OCI-LY1 (cell line): ENCODE measurements around the gene MSI1.

Source experiments
- H2AFZ ChIP-seq: fragments of 200-600 bp; sonication (generic), shearing (Covaris generic); 2 replicates; pipeline ENCODE4 v1.6.0; 2014; ENCODE audit warnings: antibody characterized with exemption, mild to moderate bottlenecking, low read length
- H3F3A ChIP-seq: fragments of 200-600 bp; sonication (generic), shearing (Covaris generic); 2 replicates; pipeline ENCODE4 v1.6.0; 2014; ENCODE audit warnings: mild to moderate bottlenecking, antibody characterized with exemption, low read length, moderate library complexity; ENCODE audit not compliant: insufficient read depth
- H3K27ac ChIP-seq: fragments of 200-600 bp; sonication (generic); 2 replicates; pipeline ENCODE4 v1.5.1; 2014; ENCODE audit warnings: low read length, mixed run types, mild to moderate bottlenecking, low read depth; ENCODE audit not compliant: poor library complexity, severe bottlenecking
- H3K27me3 ChIP-seq: fragments of 200-600 bp; sonication (generic); 2 replicates; pipeline ENCODE4 v1.6.0; 2014; ENCODE audit warnings: antibody characterized with exemption, mild to moderate bottlenecking, low read length, moderate library complexity; ENCODE audit not compliant: insufficient read depth
- H3K36me3 ChIP-seq: fragments of 200-600 bp; sonication (generic); 2 replicates; pipeline ENCODE4 v1.6.1; 2014; ENCODE audit warnings: mild to moderate bottlenecking, antibody characterized with exemption, low read length, moderate library complexity, mixed read lengths; ENCODE audit not compliant: insufficient read depth
- H3K4me1 ChIP-seq: fragments of 200-600 bp; sonication (generic); 2 replicates; pipeline ENCODE4 v1.5.1; 2014; ENCODE audit warnings: mild to moderate bottlenecking, low read length, moderate library complexity; ENCODE audit not compliant: insufficient read depth, severe bottlenecking
- H3K4me2 ChIP-seq: fragments of 200-600 bp; sonication (generic), shearing (Covaris generic); 2 replicates; pipeline ENCODE4 v1.6.1; 2014; ENCODE audit warnings: low read length
- H3K4me3 ChIP-seq: fragments of 200-600 bp; sonication (generic); 2 replicates; pipeline ENCODE4 v1.5.1; 2014; ENCODE audit warnings: low read length, low read depth, mild to moderate bottlenecking, mixed read lengths; ENCODE audit not compliant: poor library complexity, severe bottlenecking
- H3K79me2 ChIP-seq: fragments of 200-600 bp; shearing (Covaris generic); 2 replicates; pipeline ENCODE4 v1.6.1; 2016; ENCODE audit warnings: mixed run types, low read length, mixed read lengths; ENCODE audit not compliant: insufficient read depth
- H3K9ac ChIP-seq: fragments of 200-600 bp; sonication (generic), shearing (Covaris generic); 2 replicates; pipeline ENCODE4 v1.6.1; 2014; ENCODE audit warnings: mild to moderate bottlenecking, low read length, mixed read lengths
- H3K9me2 ChIP-seq: fragments of 200-600 bp; sonication (generic), shearing (Covaris generic); 2 replicates; pipeline ENCODE4 v1.6.1; 2014; ENCODE audit warnings: low read depth, mild to moderate bottlenecking, low read length, mixed read lengths
- H3K9me3 ChIP-seq: fragments of 200-600 bp; shearing (Covaris generic); 2 replicates; pipeline ENCODE4 v1.6.1; 2014; ENCODE audit warnings: low read length, mixed read lengths
- H4K20me1 ChIP-seq: fragments of 200-600 bp; sonication (generic), shearing (Covaris generic); 2 replicates; pipeline ENCODE4 v1.6.0; 2016; ENCODE audit warnings: mild to moderate bottlenecking, low read length; ENCODE audit not compliant: insufficient read depth
- CTCF ChIP-seq: fragments of 200-600 bp; sonication (generic), shearing (Covaris generic); IDR thresholded peaks from 2 replicates; pipeline ENCODE4 v1.5.1; 2017; ENCODE audit warnings: mild to moderate bottlenecking, antibody characterized with exemption, low read length, moderate library complexity, mixed read lengths
- EZH2 ChIP-seq: fragments of 200-600 bp; sonication (generic), shearing (Covaris generic); IDR thresholded peaks from 2 replicates; pipeline ENCODE4 v1.8.0; 2017; ENCODE audit warnings: borderline replicate concordance, mixed run types, mild to moderate bottlenecking, antibody characterized with exemption, low read length, moderate library complexity, mixed read lengths

MSI1 gene

GRCh38 chr12:120343039-120343537, 25.9 kb downstream of the MSI1 start:
- no peak for TF ChIP-seq CTCF
- TF ChIP-seq EZH2 = no peak
- H3K9me2 ChIP-seq = no peaks in the 10 kb centered on the region

GRCh38 chr12:120342175-120343038, 26.6 kb downstream of the MSI1 start:
- H4K20me1 ChIP-seq = no peaks in the 10 kb centered on the region
- peaks cover 3% of the 10 kb centered on the region; the same call in 1 of the 2 replicates for H3K9me3 ChIP-seq
- no peaks in the 10 kb centered on the region; the same call in 1 of the 2 replicates for H3K27me3 ChIP-seq
- no peaks in the 10 kb centered on the region for H3K36me3 ChIP-seq
- no peak overlapping the region for H3K4me2 ChIP-seq
- H3K79me2 ChIP-seq = no peaks in the 10 kb centered on the region
- H3K9me2 ChIP-seq = no peaks in the 10 kb centered on the region
- no peak overlapping the region for H3K4me3 ChIP-seq
- H3F3A ChIP-seq = no peaks in the 10 kb centered on the region
- no peak overlapping the region for H3K9ac ChIP-seq
- H2AFZ ChIP-seq = no peak overlapping the region
- no peak overlapping the region for H3K27ac ChIP-seq
- H3K4me1 ChIP-seq = no peaks in the 10 kb centered on the region
- TF ChIP-seq EZH2 = no peak
- no peak for TF ChIP-seq CTCF

More at GRCh38 chr12:120343039-120343537, 25.9 kb downstream of the MSI1 start:
- Histone ChIP-seq H4K20me1 (no peaks in the 10 kb centered on the region), H3K9me3 (0 out of 2 replicates have a peak, but pooled peaks cover 2% of the 10 kb centered on the region), H3K79me2 (no peaks in the 10 kb centered on the region), H3K27ac (no peak overlapping the region), H3K27me3 (no peaks in the 10 kb centered on the region; the same call in 1 of the 2 replicates), H3K4me2 (no peak overlapping the region), H3K36me3 (no peaks in the 10 kb centered on the region), H3K4me3 (no peak overlapping the region), H3K4me1 (no peaks in the 10 kb centered on the region), H3F3A (no peaks in the 10 kb centered on the region), H3K9ac (no peak overlapping the region), H2AFZ (no peak overlapping the region)

- no peak overlapping the region for H3K27ac ChIP-seq
- no peaks in the 10 kb centered on the region for H3F3A ChIP-seq
- no peaks in the 10 kb centered on the region for H3K9me2 ChIP-seq
- no peak overlapping the region for H3K4me3 ChIP-seq
- no peak overlapping the region for H3K9ac ChIP-seq
- no peak overlapping the region for H3K4me2 ChIP-seq
- H3K36me3 ChIP-seq = no peaks in the 10 kb centered on the region
- TF ChIP-seq CTCF (no peak), EZH2 (no peak)
- no peaks in the 10 kb centered on the region for H3K4me1 ChIP-seq
- H3K27me3 ChIP-seq = no peaks in the 10 kb centered on the region; the same call in 1 of the 2 replicates
- no peaks in the 10 kb centered on the region for H4K20me1 ChIP-seq
- no peak overlapping the region for H2AFZ ChIP-seq
- H3K79me2 ChIP-seq = no peaks in the 10 kb centered on the region
- H3K9me3 ChIP-seq = peaks cover 8% of the 10 kb centered on the region
Observed at GRCh38 chr12:120339256-120339655, 29.7 kb downstream of the MSI1 start.
